Measurements from ENCODE around the gene TRIM71. TPM values are rescaled to one million over a fixed set of nuclear protein-coding genes. Genes with fewer than 3 reads are reported as not detected.

TRIM71 gene
- total RNA-seq, 2 donors from 2014 or later, result not detected

DNA sequence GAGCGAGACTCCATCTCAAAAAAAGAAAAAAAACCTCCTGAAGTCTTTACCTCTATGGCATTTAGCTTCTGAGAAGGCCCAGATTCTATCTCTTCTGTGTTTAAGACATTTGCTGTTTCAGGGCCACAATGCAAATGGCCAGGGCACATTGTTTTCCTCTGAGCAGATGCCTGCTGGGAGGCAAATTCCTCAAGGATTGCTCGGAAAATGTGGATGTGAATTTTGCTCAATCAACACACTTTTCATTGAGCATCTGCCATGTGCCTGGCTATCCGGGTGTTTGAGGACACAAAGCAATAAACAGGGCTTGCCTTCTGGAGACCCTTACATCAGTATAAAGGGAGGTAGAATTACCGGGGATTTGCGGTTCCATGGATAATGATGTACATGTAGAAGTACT is 20.0 kb downstream of the TRIM71 start:
- DNase-seq (ENCODE audit: low spot score), result no peak
- Histone ChIP-seq H3K9me3 (no peaks in the 10 kb centered on the region), H3K36me3 (no peaks in the 10 kb centered on the region), H3K27me3 (no peaks in the 10 kb centered on the region), H3K4me1 (no peaks in the 10 kb centered on the region), H3K27ac (no peak overlapping the region), H3K4me3 (no peak overlapping the region)
- TF ChIP-seq, protein P1, sequence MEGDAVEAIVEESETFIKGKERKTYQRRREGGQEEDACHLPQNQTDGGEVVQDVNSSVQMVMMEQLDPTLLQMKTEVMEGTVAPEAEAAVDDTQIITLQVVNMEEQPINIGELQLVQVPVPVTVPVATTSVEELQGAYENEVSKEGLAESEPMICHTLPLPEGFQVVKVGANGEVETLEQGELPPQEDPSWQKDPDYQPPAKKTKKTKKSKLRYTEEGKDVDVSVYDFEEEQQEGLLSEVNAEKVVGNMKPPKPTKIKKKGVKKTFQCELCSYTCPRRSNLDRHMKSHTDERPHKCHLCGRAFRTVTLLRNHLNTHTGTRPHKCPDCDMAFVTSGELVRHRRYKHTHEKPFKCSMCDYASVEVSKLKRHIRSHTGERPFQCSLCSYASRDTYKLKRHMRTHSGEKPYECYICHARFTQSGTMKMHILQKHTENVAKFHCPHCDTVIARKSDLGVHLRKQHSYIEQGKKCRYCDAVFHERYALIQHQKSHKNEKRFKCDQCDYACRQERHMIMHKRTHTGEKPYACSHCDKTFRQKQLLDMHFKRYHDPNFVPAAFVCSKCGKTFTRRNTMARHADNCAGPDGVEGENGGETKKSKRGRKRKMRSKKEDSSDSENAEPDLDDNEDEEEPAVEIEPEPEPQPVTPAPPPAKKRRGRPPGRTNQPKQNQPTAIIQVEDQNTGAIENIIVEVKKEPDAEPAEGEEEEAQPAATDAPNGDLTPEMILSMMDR (IDR thresholded peaks at IDR 0.05), result no peak

DNA sequence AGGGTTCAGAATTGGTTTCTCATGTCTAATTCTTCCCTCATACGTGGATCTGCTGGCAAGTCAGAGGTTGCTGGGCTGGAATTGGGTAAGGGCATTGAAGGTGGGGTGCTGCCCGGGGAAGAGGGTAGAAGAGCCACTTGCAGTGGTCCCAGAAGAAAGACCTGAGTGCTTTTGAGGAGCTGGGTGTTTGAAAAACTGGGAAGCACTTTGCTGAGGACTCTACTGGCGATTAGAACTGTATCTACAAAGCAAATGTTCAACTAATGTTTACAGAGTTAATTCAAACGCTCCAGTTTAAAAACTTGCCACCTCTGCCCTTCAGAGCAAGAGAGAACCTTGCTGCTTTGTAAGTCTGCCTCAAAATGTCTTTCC is 21.9 kb downstream of the TRIM71 start:
- no peak overlapping the region for H3K27ac ChIP-seq
- no peaks in the 10 kb centered on the region for H3K36me3 ChIP-seq
- TF ChIP-seq, protein P1 (IDR thresholded peaks at IDR 0.05), result no peak
- H3K9me3 ChIP-seq, result no peaks in the 10 kb centered on the region
- DNase-seq (ENCODE audit: low spot score), result no peak
- no peak overlapping the region for H3K4me3 ChIP-seq
- no peaks in the 10 kb centered on the region for H3K27me3 ChIP-seq
- H3K4me1 ChIP-seq, result no peaks in the 10 kb centered on the region

DNA sequence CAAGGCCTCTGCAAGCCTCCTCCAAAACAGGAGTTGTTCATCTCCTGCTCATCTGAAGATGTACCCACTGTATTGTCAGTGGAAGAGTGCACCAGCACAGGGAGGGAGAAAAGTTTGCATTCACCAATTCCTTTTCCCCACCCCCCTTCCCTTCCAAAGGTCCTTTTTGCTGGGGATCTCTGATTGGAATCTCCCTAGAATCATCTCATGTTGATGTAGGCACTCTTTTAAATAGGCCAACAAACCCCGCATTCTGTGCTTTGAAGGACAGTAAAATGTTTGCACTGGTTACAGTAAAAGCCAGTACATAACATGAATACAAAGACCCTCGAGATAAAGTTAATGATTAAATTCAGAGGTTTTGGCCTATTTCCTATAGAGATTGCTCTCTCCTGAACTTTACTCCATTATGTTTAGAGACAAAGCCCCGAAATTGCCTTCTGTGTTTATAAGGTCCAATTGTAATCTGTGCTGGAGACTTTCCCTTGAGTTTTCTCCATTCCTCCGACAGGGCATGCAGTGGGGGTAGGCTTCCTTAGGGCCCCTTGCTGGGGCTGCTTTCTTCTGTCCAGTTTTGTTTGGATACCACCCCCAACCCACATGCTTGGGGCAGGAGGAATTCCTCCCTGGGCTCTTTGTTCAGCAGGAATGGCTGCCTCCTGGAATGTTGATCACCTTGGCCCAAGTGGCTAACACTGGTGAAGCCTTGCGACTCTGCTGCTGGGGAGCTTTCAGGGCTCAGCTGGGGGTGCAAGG is 22.5 kb downstream of the TRIM71 start:
- Histone ChIP-seq H3K27me3 (no peaks in the 10 kb centered on the region), H3K36me3 (no peaks in the 10 kb centered on the region), H3K4me1 (no peaks in the 10 kb centered on the region), H3K9me3 (no peaks in the 10 kb centered on the region), H3K27ac (no peak overlapping the region), H3K4me3 (no peak overlapping the region)
- DNase-seq (ENCODE audit: low spot score), result no peak
- TF ChIP-seq, protein P1 (IDR thresholded peaks at IDR 0.05), result no peak

DNA sequence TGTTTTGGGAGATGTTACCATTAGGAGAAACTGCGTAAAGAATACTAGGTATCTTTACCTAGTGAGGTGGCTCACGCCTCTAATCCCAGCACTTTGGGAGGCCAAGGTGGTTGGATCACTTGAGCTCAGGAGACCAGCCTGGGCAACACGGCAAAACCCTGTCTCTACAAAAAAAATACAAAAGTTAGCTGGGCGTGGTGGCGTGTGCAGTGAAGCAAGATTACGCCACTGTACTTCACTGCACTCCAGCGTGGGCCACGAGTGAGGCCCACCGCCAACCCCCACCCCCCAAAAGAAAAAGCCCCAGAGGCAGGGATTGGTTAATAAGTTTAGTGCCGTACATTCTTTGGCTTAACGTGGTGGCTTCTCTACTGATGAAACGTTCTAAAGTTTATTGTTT is 23.5 kb downstream of the TRIM71 start:
- DNase-seq (ENCODE audit: low spot score), result no peak
- TF ChIP-seq, protein P1 (IDR thresholded peaks at IDR 0.05), result no peak
- Histone ChIP-seq H3K36me3 (no peaks in the 10 kb centered on the region), H3K27ac (no peak overlapping the region), H3K9me3 (no peaks in the 10 kb centered on the region), H3K4me1 (no peaks in the 10 kb centered on the region), H3K27me3 (no peaks in the 10 kb centered on the region), H3K4me3 (no peak overlapping the region)

DNA sequence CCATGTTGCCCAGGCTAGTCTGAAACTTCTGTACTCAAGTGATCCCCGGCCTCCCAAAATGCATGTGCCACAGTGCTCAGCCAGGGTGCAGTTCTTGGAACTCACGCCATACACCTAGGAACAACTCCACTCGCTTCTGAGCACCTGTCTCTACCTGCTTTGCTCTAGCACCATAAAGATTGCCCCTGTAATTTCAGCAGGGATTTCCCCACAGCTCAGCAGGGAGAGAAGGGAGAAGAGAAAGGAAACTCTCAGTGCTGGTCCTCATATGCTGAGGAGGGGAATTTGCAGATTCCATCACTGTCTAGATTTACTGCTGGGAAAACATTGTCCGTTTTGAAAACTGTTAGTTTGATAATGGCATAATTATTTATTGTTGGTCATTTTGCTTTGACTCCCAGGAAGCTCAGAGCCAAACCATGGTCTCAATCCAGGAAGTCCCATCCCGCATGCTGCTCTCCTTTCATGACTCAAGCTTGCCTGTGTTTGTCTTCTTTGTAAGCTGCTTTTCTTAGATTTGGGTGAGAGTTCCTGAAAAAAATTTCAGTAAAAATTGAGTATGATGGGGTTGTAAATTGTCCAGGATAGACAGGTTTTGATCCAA is 24.2 kb downstream of the TRIM71 start:
- Histone ChIP-seq H3K9me3 (no peaks in the 10 kb centered on the region), H3K4me3 (no peak overlapping the region), H3K4me1 (no peaks in the 10 kb centered on the region), H3K27ac (no peak overlapping the region), H3K36me3 (no peaks in the 10 kb centered on the region), H3K27me3 (no peaks in the 10 kb centered on the region)
- TF ChIP-seq, protein P1 (IDR thresholded peaks at IDR 0.05), result no peak
- DNase-seq (ENCODE audit: low spot score), result no peak

All from right atrium auricular region (tissue), 2 donors.